ENCODE data around the gene CPLANE2.

Gene CPLANE2

GRCh38 chr1:16266411-16267118 is 29.6 kb upstream of the CPLANE2 start (continued):
- TF ChIP-seq ZNF18 (tag by site-specific recombination; IDR thresholded peaks at IDR 0.05) (peak; percentile 48; the same call in 1 of the 2 replicates), PRDM6 (tag by site-specific recombination; IDR thresholded peaks at IDR 0.05) (peak; percentile 60), ZNF48 (tag by site-specific recombination; IDR thresholded peaks at IDR 0.05) (no peak)
- TF ChIP-seq, protein P1, sequence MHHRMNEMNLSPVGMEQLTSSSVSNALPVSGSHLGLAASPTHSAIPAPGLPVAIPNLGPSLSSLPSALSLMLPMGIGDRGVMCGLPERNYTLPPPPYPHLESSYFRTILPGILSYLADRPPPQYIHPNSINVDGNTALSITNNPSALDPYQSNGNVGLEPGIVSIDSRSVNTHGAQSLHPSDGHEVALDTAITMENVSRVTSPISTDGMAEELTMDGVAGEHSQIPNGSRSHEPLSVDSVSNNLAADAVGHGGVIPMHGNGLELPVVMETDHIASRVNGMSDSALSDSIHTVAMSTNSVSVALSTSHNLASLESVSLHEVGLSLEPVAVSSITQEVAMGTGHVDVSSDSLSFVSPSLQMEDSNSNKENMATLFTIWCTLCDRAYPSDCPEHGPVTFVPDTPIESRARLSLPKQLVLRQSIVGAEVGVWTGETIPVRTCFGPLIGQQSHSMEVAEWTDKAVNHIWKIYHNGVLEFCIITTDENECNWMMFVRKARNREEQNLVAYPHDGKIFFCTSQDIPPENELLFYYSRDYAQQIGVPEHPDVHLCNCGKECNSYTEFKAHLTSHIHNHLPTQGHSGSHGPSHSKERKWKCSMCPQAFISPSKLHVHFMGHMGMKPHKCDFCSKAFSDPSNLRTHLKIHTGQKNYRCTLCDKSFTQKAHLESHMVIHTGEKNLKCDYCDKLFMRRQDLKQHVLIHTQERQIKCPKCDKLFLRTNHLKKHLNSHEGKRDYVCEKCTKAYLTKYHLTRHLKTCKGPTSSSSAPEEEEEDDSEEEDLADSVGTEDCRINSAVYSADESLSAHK (tag by site-specific recombination; IDR thresholded peaks at IDR 0.05) = no peak

GRCh38 chr1:16262067-16262466 is 25.1 kb upstream of the CPLANE2 start:
- Histone ChIP-seq H3K4me3 (ENCODE audit: low read depth, low read length) (no peak overlapping the region), H3K9me3 (ENCODE audit: control insufficient read depth, insufficient read depth, low read depth, low read length) (no peaks in the 10 kb centered on the region), H3K36me3 (ENCODE audit: control insufficient read depth in 2 of 2, insufficient read depth in 1 of 2, low read length in 2 of 2) (no peaks in the 10 kb centered on the region), H3K27ac (ENCODE audit: extremely low read depth, low read depth, low read length) (no peak overlapping the region), H3K4me1 (ENCODE audit: control insufficient read depth, insufficient read depth, low read length) (peaks cover 9% of the 10 kb centered on the region)
- ChIA-PET POLR2A (no interaction called here), CTCF (no interaction called here)
- TF ChIP-seq REST (tag by site-specific recombination; IDR thresholded peaks at IDR 0.05) = no peak
- TF ChIP-seq ZNF121 (tag by site-specific recombination; IDR thresholded peaks at IDR 0.05) = peak; percentile 86

GRCh38 chr1:16260814-16261213 is 23.8 kb upstream of the CPLANE2 start:
- H3K9me3 ChIP-seq (ENCODE audit: control insufficient read depth, insufficient read depth, low read depth, low read length) = no peaks in the 10 kb centered on the region
- ChIA-PET CTCF (interaction anchor here (0.6 to 1.1 kb wide), 4 partner anchors 10 to 94 kb away, joined by 3 to 4 read pairs (median 4); no protein-coding TSS in a partner anchor), POLR2A (no interaction called here)
- H3K27ac ChIP-seq (ENCODE audit: extremely low read depth, low read depth, low read length) = no peak overlapping the region
- H3K4me1 ChIP-seq (ENCODE audit: control insufficient read depth, insufficient read depth, low read length) = no peaks in the 10 kb centered on the region
- peaks cover 0 to 9% of the 10 kb centered on the region in 2 experiments; a peak in 1 of 3 replicates for H3K36me3 ChIP-seq (ENCODE audit: control insufficient read depth in 2 of 2, insufficient read depth in 1 of 2, low read length in 2 of 2)
- H3K4me3 ChIP-seq (ENCODE audit: low read depth, low read length) = no peak overlapping the region
- TF ChIP-seq ZNF692 (tag by site-specific recombination; IDR thresholded peaks at IDR 0.05) = no peak
- no peak for TF ChIP-seq ZNF624 (tag by site-specific recombination; IDR thresholded peaks at IDR 0.05)
- no peak for TF ChIP-seq ZNF560 (tag by site-specific recombination; IDR thresholded peaks at IDR 0.05; ENCODE audit: borderline replicate concordance)
- TF ChIP-seq ZNF169 (tag by site-specific recombination; IDR thresholded peaks at IDR 0.05) = no peak
- no peak for TF ChIP-seq ZNF404 (tag by site-specific recombination; IDR thresholded peaks at IDR 0.05)
- no peak for TF ChIP-seq ZNF335 (tag by site-specific recombination; conservative IDR thresholded peaks at IDR 0.05)
- TF ChIP-seq ZBTB48 (tag by site-specific recombination; IDR thresholded peaks at IDR 0.05) = no peak
- TF ChIP-seq ZSCAN23 (tag by site-specific recombination; IDR thresholded peaks at IDR 0.05) = no peak
- TF ChIP-seq ZBTB6 (tag by site-specific recombination; IDR thresholded peaks at IDR 0.05) = no peak
- TF ChIP-seq TRIM28 (IDR thresholded peaks at IDR 0.05; ENCODE audit: borderline replicate concordance, low read length) = no peak
- TF ChIP-seq ZNF175 (tag by site-specific recombination; IDR thresholded peaks at IDR 0.05) = no peak
- no peak for TF ChIP-seq GFI1B (tag by site-specific recombination; IDR thresholded peaks at IDR 0.05)
- TF ChIP-seq ZNF792 (tag by site-specific recombination; IDR thresholded peaks at IDR 0.05) = no peak
